Activated B cell treated with CpG ODN at 0.5 μM for 24 hours (primary cell): ENCODE measurements around the gene SNRNP25. TPM values are rescaled to one million over a fixed set of nuclear protein-coding genes. Genes with fewer than 3 reads are reported as not detected.
"Not testable (repeated sequence)": the region's sequence is repeated elsewhere in the genome, so short reads cannot be mapped to it uniquely, and the experiment has no call there.

Source experiments
- ATAC-seq: fragments of 200-7000 bp; cut with Tn5 transposase; one replicate; pipeline ENCODE4 v1.10.0; 2021; ENCODE audit warnings: low read depth, mild to moderate bottlenecking, moderate library complexity
- CTCF ChIA-PET: fragments of 350-600 bp; sonication (Branson Sonifier 250); formaldehyde crosslinking; loops from one replicate; lab custom pipeline; 2021; ENCODE audit warnings: antibody characterized with exemption; lab: Charles Lee
- POLR2A ChIA-PET: fragments of 350-600 bp; sonication (Branson Sonifier 250); formaldehyde crosslinking; loops from one replicate; lab custom pipeline; 2021; ENCODE audit warnings: antibody characterized with exemption; lab: Charles Lee
- DNase-seq: peaks from one replicate; pipeline ENCODE4 v3.0.0; 2022
- H3K27ac Mint-ChIP-seq: one replicate; pipeline ENCODE4 v1.8.0; 2020; ENCODE audit warnings: mixed read lengths
- H3K27me3 Mint-ChIP-seq: one replicate; pipeline ENCODE4 v1.8.0; 2021; ENCODE audit warnings: mixed read lengths
- H3K36me3 Mint-ChIP-seq: one replicate; pipeline ENCODE4 v1.8.0; 2021; ENCODE audit warnings: low read depth, mixed read lengths
- H3K4me1 Mint-ChIP-seq: one replicate; pipeline ENCODE4 v1.8.0; 2021; ENCODE audit warnings: mixed read lengths
- H3K4me3 Mint-ChIP-seq: one replicate; pipeline ENCODE4 v1.8.0; 2020; ENCODE audit warnings: mild to moderate bottlenecking, mixed read lengths
- H3K9me3 Mint-ChIP-seq: one replicate; pipeline ENCODE4 v1.8.0; 2020; ENCODE audit warnings: mixed read lengths
- CTCF ChIP-seq: fragments of 200-600 bp; IDR thresholded peaks from one replicate; pipeline ENCODE4 v1.8.0; 2022; ENCODE audit warnings: antibody characterized with exemption, mild to moderate bottlenecking
- intact Hi-C: fragments of 100-400 bp; cut with micrococcal nuclease; formaldehyde crosslinking; loops from one replicate; pipeline ENCODE4 v1.15.1; 2024
- total RNA-seq: library from RNA; stranded (reverse); gene quantifications from 2 replicates; pipeline ENCODE4 v1.2.3, GENCODE V29; 2022

The SNRNP25 gene
- 34.9 and 36.6 TPM in 2 replicates for total RNA-seq

- no peaks in the 10 kb centered on the region for H3K9me3 Mint-ChIP-seq
- TF ChIP-seq CTCF = no peak
- ChIA-PET POLR2A (interaction anchor here (0.6 to 2.5 kb wide), 14 partner anchors 9 to 582 kb away, joined by 3 to 50 read pairs (median 6); partner anchors contain the start of genes FAM234A, METTL26, MPG and RHBDF1), CTCF (interaction anchor here (0.6 to 1.9 kb wide), 5 partner anchors 12 to 181 kb away, joined by 3 to 11 read pairs (median 7); partner anchors contain the start of gene FAM234A)
- DNase-seq (peak; percentile 88), ATAC-seq (peak; percentile 96)
- peak within 1 kb of the TSS; percentile 88 for H3K27ac Mint-ChIP-seq
- peaks cover 57% of the 10 kb centered on the region for H3K36me3 Mint-ChIP-seq
- intact Hi-C loops = loop anchor here (1.0 kb wide), 3 partner anchors 12 to 24 kb away; no protein-coding TSS in a partner anchor
- H3K4me3 Mint-ChIP-seq = peak within 1 kb of the TSS; percentile 95
- H3K4me1 Mint-ChIP-seq = peaks cover 27% of the 10 kb centered on the region
- H3K27me3 Mint-ChIP-seq = no peaks in the 10 kb centered on the region
These were observed at the start of gene SNRNP25, which contains the start of gene POLR3K for GRCh38 chr16:53346-54236. Gene SNRNP25, plus strand, starts transcription at chr16:53828. Its CDS starts 189 bp downstream, at chr16:54017. Gene POLR3K, minus strand, starts transcription at chr16:53608. Its CDS starts 22 bp downstream, at chr16:53586.

GRCh38 chr16:9903-10665 lies 43.5 kb upstream of the SNRNP25 start:
- Mint-ChIP-seq H3K4me3 (peak overlapping the region; percentile 60), H3K27me3 (no peaks in the 10 kb centered on the region), H3K4me1 (no peaks in the 10 kb centered on the region), H3K9me3 (no peaks in the 10 kb centered on the region), H3K27ac (no peak overlapping the region), H3K36me3 (no peaks in the 10 kb centered on the region)
- ATAC-seq (peak; percentile 93), DNase-seq (no peak)
- intact Hi-C loops = no loop called here
- CTCF ChIA-PET = no interaction called here
- POLR2A ChIA-PET = no interaction called here
- TF ChIP-seq CTCF = no peak

GRCh38 chr16:10772-11171 lies 42.9 kb upstream of the SNRNP25 start:
- peak; percentile 76 for DNase-seq
- ATAC-seq = peak; percentile 51
- intact Hi-C loops, H3K4me1 Mint-ChIP-seq, CTCF ChIA-PET, H3K9me3 Mint-ChIP-seq, H3K27me3 Mint-ChIP-seq, H3K4me3 Mint-ChIP-seq, POLR2A ChIA-PET, H3K36me3 Mint-ChIP-seq, H3K27ac Mint-ChIP-seq: not testable (repeated sequence)

GRCh38 chr16:17062-17765 lies 36.4 kb upstream of the SNRNP25 start:
- H3K27ac Mint-ChIP-seq, H3K9me3 Mint-ChIP-seq, H3K4me1 Mint-ChIP-seq, intact Hi-C loops, DNase-seq, POLR2A ChIA-PET, H3K4me3 Mint-ChIP-seq, H3K27me3 Mint-ChIP-seq, CTCF ChIA-PET, H3K36me3 Mint-ChIP-seq, ATAC-seq: not testable (repeated sequence)

GRCh38 chr16:20886-21285 lies 32.7 kb upstream of the SNRNP25 start:
- CTCF ChIA-PET = not testable (repeated sequence)

GRCh38 chr16:24151-24550 lies 29.5 kb upstream of the SNRNP25 start:
- H3K4me1 Mint-ChIP-seq, H3K27ac Mint-ChIP-seq, H3K27me3 Mint-ChIP-seq, CTCF ChIA-PET, H3K9me3 Mint-ChIP-seq, H3K4me3 Mint-ChIP-seq, ATAC-seq, POLR2A ChIA-PET, DNase-seq, H3K36me3 Mint-ChIP-seq, intact Hi-C loops: not testable (repeated sequence)

More at GRCh38 chr16:20886-21285, 32.7 kb upstream of the SNRNP25 start:
- H3K27me3 Mint-ChIP-seq, H3K36me3 Mint-ChIP-seq, H3K9me3 Mint-ChIP-seq, POLR2A ChIA-PET, intact Hi-C loops, H3K27ac Mint-ChIP-seq, ATAC-seq, H3K4me1 Mint-ChIP-seq, H3K4me3 Mint-ChIP-seq, DNase-seq: not testable (repeated sequence)

- peak; percentile 72 for ATAC-seq
- not testable (repeated sequence) for DNase-seq, H3K4me1 Mint-ChIP-seq
These were observed 27.7 kb upstream of the SNRNP25 start for GRCh38 chr16:25926-26348.

GRCh38 chr16:30627-31026 lies 23.0 kb upstream of the SNRNP25 start:
- ATAC-seq, DNase-seq: not testable (repeated sequence)

More at GRCh38 chr16:25926-26348, 27.7 kb upstream of the SNRNP25 start:
- CTCF ChIA-PET, H3K27ac Mint-ChIP-seq, H3K36me3 Mint-ChIP-seq, H3K27me3 Mint-ChIP-seq, intact Hi-C loops, H3K4me3 Mint-ChIP-seq, POLR2A ChIA-PET, H3K9me3 Mint-ChIP-seq: not testable (repeated sequence)

GRCh38 chr16:33154-33876 lies 20.3 kb upstream of the SNRNP25 start:
- H3K27ac Mint-ChIP-seq = peak overlapping the region; percentile 61

More at GRCh38 chr16:30627-31026, 23.0 kb upstream of the SNRNP25 start:
- POLR2A ChIA-PET, H3K4me3 Mint-ChIP-seq, intact Hi-C loops, H3K9me3 Mint-ChIP-seq, CTCF ChIA-PET, H3K36me3 Mint-ChIP-seq, H3K27me3 Mint-ChIP-seq: not testable (repeated sequence)
- Mint-ChIP-seq H3K4me1 (peaks cover 32% of the 10 kb centered on the region), H3K27ac (peak overlapping the region; percentile 50)

More at GRCh38 chr16:33154-33876, 20.3 kb upstream of the SNRNP25 start:
- ATAC-seq, H3K27me3 Mint-ChIP-seq, CTCF ChIA-PET, DNase-seq, intact Hi-C loops, H3K9me3 Mint-ChIP-seq, H3K36me3 Mint-ChIP-seq: not testable (repeated sequence)
- Mint-ChIP-seq H3K4me1 (peaks cover 59% of the 10 kb centered on the region), H3K4me3 (peak overlapping the region; percentile 68)
- POLR2A ChIA-PET = interaction anchor here (0.6 to 2.3 kb wide), 2 partner anchors 20 to 24 kb away, joined by 7 to 23 read pairs; partner anchors contain the start of genes POLR3K and SNRNP25
